ENCODE data around the gene GATAD2A. TPM values are rescaled to one million over a fixed set of nuclear protein-coding genes. Genes with fewer than 3 reads are reported as not detected.

Gene GATAD2A
- total and polyA plus RNA-seq, 9 of the 15 experiments (the other 6 are each of a cell fraction or from before 2014, with no cell fraction given), result 2.4 to 226 (median 44.2) TPM

- TF ChIP-seq THRB (CRISPR knock-in tag; conservative IDR thresholded peaks at IDR 0.05) (no peak), ZKSCAN1 (IDR thresholded peaks at IDR 0.05; ENCODE audit: low read depth, low read length) (no peak), POLR3A (IDR thresholded peaks at IDR 0.05; ENCODE audit: borderline replicate concordance, extremely low read depth, insufficient read depth, insufficient read length) (no peak), ZNF695 (CRISPR knock-in tag; IDR thresholded peaks at IDR 0.05) (no peak), TCF7L2 (IDR thresholded peaks at IDR 0.05; ENCODE audit: low read depth, low read length) (no peak), ZNF212 (CRISPR knock-in tag; IDR thresholded peaks at IDR 0.05) (no peak), ZNF696 (CRISPR knock-in tag; conservative IDR thresholded peaks at IDR 0.05) (no peak), CBX3 (IDR thresholded peaks at IDR 0.05; ENCODE audit: borderline replicate concordance in 1 of 2, low read length in 2 of 2) (no peak; a peak in 1 of 3 replicates), ARID1B (IDR thresholded peaks at IDR 0.05) (peak; percentile 58), HES1 (IDR thresholded peaks at IDR 0.05; ENCODE audit: low read depth) (0 out of 2 replicates have a peak, but pooled peaks have one; percentile 15), PHTF2 (CRISPR knock-in tag; IDR thresholded peaks at IDR 0.05) (no peak), ZKSCAN3 (CRISPR knock-in tag; IDR thresholded peaks at IDR 0.05) (no peak), ATF6 (CRISPR knock-in tag; IDR thresholded peaks at IDR 0.05) (no peak), NR2F6 (CRISPR knock-in tag; IDR thresholded peaks at IDR 0.05) (no peak), ZNF511 (CRISPR knock-in tag; IDR thresholded peaks at IDR 0.05) (no peak), HNRNPK (IDR thresholded peaks at IDR 0.05; ENCODE audit: low read depth, low read length, poor library complexity, severe bottlenecking) (no peak), MAX (CRISPR knock-in tag; IDR thresholded peaks at IDR 0.05) (no peak), ZZZ3 (IDR thresholded peaks at IDR 0.05) (no peak), STAG1 (CRISPR knock-in tag; IDR thresholded peaks at IDR 0.05; ENCODE audit: borderline replicate concordance) (no peak), ZNF121 (CRISPR knock-in tag; conservative IDR thresholded peaks at IDR 0.05) (no peak), ARID3A (IDR thresholded peaks at IDR 0.05; ENCODE audit: borderline replicate concordance, low read depth, low read length) (peak; percentile 63)
Measured at GRCh38 chr19:19487950-19488874, 82.7 kb downstream of the GATAD2A start (continued).
